Skeletal muscle cell (primary cell): ENCODE measurements around the gene TNP1.

Source experiments
- DNase-seq: peaks from one replicate; pipeline ENCODE4 v3.0.0-alpha.2; 2010; ENCODE audit warnings: low read depth
- H3K4me3 ChIP-seq: 2 replicates; pipeline ENCODE4 v1.5.1; 2011; ENCODE audit warnings: low read depth, mild to moderate bottlenecking, control low read depth, low read length, moderate library complexity

Gene TNP1

DNA sequence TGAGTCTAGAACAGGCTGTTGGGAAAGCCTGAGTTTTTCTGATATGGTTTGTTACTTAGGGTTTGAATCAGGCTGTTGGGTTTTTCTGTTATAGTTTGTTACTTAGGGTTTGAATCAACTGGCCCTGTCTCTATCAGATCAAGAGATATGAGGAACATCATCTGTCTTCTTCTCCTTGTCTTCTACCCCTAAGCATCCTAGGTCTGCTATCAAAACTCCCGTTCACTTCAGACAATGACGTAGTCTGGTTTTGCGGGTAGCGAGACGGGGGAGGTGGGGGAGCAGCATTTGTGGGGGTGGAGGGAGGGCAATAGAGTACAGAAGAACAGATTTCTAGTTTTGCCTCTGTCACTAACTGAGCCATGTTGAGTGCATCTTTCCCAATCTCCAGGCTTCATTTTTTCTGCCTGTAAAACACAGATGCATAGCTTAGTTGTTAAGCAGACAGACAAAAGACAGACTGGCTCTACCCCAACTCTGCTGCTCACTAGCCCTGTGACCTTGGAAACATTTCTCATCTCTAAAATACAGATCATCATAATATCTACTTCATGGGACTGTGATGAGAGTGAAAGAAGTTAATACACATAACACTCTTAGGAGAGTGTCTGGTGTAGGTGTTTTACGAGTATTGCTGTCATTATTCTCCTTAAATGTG, 9.1 kb downstream of the TNP1 start:
- H3K4me3 ChIP-seq: no peak overlapping the region

GRCh38 chr2:216849987-216850386, 9.9 kb downstream of the TNP1 start:
- DNase-seq: no peak
- H3K4me3 ChIP-seq: no peak overlapping the region

More for the DNA sequence above, 9.1 kb downstream of the TNP1 start:
- no peak for DNase-seq

DNA sequence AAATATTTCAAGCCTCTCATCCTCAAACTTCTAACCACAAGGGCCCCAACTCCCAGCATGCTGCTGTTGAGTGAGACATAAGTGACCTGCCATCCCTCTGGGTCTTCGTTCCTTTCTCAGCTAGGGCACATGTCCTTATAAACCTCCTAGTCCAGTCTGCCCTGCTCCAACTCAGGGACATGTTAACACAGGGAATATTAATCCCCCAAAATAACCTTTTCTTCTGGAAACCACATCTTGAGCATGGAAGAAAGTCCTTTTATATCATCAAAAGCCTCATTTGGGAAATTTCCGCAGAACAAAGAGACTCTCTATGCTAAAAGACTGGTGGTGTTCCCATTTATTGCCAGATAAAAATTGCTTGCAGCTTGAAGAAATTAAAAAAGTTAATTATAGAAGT, 14.4 kb downstream of the TNP1 start:
- no peak overlapping the region for H3K4me3 ChIP-seq
- DNase-seq: no peak

DNA sequence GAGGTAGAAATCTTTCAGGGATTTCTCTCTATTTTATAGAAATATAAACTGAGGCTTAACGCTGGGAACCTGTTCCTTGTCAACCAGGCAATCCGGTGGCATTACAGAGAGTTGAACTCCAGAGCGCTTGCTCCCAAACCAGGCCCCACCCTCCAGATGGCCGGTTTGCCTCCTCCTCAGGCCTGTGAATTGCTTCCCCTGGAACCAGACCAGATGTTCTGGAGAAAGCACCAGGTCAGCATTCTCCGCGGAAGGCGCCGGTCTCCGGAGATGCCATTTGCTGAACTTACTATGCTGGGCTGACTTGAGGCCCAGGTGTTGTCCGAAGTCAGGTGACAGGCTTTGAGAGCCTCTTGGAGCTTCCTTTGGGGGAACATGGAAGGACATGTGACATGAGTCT, 17.2 kb downstream of the TNP1 start:
- no peak overlapping the region for H3K4me3 ChIP-seq
- no peak for DNase-seq

DNA sequence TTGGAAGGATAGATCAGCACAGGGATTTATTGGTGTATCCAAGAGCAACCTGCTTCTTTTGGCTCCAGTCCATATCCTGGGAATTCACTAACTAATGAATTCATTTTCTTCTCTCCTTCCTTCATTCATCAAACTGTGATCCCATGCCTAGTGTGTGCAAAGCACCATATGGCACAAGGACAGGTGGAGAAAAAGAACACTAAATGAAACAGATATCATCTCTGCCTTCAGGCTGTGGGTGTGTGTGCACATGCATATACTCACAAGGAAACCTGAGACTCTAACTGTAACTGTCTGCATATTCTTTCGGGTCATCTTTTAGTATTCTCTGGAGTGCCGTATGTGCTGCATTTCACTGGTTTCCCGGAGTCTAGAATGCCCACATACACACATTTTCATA, 20.2 kb downstream of the TNP1 start:
- H3K4me3 ChIP-seq: no peak overlapping the region
- no peak for DNase-seq

DNA sequence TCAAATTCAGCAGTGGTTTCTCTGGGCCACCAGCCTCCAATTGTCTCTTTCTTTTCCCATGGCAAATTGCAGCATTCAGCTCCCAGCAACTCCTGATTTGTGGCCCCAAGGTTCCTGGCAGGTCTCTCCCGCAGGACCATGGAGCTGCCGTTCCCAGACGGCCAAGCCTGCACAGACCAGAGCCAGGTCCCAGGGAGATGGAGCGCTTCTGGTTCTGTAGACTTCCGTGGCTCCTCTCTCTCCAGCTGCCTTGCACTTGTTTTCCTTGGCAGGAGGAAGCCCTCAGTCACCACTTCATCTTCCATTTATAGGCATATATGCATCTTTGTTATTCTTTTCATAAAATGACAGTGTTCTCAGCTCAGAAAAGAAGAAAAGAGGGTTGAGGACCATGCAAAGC, 21.7 kb downstream of the TNP1 start:
- no peak for DNase-seq
- no peak overlapping the region for H3K4me3 ChIP-seq

- H3K4me3 ChIP-seq: no peak overlapping the region
- no peak for DNase-seq
Observed at GRCh38 chr2:216837740-216838139, 22.1 kb downstream of the TNP1 start.

GRCh38 chr2:216833061-216833460, 26.8 kb downstream of the TNP1 start:
- no peak overlapping the region for H3K4me3 ChIP-seq
- DNase-seq: no peak

- no peak for DNase-seq
- H3K4me3 ChIP-seq: no peak overlapping the region
Observed at GRCh38 chr2:216830346-216830745, 29.5 kb downstream of the TNP1 start.

DNA sequence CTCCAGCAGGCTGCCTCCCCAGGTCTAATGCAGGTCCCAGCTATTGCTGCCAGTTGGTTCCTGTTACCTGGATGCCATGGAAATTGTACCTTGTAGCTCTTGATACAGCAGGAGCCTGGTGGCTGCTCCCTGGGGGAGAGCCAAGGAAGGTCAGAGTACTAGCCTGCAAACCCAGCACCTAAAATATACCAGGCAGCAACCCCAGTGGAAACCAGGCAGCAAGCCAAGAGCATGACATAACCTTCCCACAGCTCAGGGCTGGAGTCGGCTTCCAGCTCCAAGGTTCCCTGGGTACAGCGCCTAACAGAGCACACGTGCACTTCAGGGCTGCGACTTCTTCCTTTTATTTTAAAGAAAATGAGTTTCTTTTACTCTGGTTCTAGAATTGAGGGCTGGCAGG, 30.3 kb downstream of the TNP1 start:
- no peak for DNase-seq
- H3K4me3 ChIP-seq: no peak overlapping the region

- no peak for DNase-seq
- no peak overlapping the region for H3K4me3 ChIP-seq
Observed at GRCh38 chr2:216827073-216827720, 32.7 kb downstream of the TNP1 start.

DNA sequence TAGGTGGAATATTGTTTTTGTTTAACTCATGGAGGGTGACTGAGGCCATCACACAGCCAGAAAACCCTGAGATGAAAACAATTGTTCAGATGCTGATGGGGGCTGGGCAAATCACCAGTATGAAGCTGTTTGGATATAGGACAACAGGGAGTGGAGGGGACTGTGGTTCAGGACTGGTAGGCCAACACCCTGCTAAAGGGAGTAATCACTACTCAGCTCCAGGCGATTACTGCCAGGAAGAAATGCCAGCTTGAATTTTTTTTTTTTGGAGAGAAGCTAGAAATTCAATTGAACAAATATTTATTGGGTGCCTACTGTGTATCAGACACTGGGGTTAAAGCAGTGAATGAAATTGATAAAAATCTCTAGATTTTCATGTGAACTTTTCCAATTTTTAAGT, 37.4 kb downstream of the TNP1 start:
- DNase-seq: no peak
- no peak overlapping the region for H3K4me3 ChIP-seq

GRCh38 chr2:216820709-216821108, 39.2 kb downstream of the TNP1 start:
- DNase-seq: no peak
- H3K4me3 ChIP-seq: no peak overlapping the region

DNA sequence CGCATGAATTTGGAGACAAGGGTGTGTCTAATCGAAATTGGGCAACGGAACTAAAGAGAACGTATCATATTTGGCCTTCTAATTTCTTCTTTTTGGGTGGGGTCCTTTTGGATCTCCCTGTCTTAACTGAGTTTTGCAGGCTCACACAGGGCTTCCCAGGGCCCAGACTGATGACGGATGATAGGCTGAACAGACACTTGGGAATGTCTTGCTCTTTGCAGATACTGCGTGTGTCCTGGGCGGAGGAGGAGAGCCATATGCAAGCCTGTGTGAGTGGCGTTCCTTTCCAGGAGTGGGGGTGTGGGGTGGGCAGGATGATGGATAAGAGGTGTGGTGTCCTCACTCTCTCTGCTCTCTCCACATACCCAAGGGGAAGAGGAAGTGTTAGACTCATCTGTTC, 40.1 kb downstream of the TNP1 start:
- no peak overlapping the region for H3K4me3 ChIP-seq
- DNase-seq: no peak

DNA sequence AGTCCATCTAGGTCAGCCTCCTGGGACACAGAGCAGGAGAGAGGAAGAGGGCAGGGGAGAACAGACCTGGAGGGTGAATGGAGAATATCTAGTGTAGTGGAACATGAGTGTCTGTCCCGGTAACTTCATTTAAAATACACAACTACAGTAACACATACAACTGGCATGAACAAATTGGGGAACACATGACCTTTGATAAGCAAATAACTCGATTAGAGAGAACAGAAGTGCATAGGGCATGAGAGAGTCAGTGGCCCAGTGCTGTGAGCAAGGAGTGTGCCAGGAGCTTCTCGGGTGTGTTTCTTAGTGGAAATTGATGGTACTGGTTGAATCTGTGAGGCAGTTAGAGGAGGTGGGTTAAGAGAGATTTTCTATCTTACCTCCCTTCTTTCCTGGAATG, 40.8 kb downstream of the TNP1 start:
- DNase-seq: no peak

GRCh38 chr2:216810399-216811160, 49.3 kb downstream of the TNP1 start:
- DNase-seq: no peak
- H3K4me3 ChIP-seq: no peak overlapping the region

More for the DNA sequence above, 40.8 kb downstream of the TNP1 start:
- no peak overlapping the region for H3K4me3 ChIP-seq
